ENCODE data around the gene RAB30. TPM values are rescaled to one million over a fixed set of nuclear protein-coding genes. Genes with fewer than 3 reads are reported as not detected.
"Not testable (repeated sequence)": the region's sequence is repeated elsewhere in the genome, so short reads cannot be mapped to it uniquely, and the experiment has no call there.

Gene RAB30
- total RNA-seq, 1 donor from 2014 or later, result 6.9 TPM

DNA sequence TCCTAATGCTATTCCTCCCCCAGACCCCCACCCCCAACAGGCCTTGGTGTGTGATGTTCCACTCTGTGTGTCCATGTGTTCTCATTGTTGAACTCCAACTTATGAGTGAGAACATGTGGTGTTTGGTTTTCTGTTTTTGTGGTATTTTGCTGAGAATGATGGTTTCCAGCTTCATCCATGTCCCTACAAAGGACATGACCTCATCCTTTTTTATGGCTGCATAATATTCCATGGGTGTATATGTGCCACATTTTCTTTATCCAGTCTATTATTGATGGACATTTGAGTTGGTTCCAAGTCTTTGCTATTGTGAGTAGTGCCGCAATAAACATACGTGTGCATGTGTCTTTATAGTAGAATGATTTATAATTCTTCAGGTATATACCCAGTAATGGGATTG is 121.2 kb downstream of the RAB30 start:
- not testable (repeated sequence) for DNase-seq (ENCODE audit: low read depth in 2 of 2)

DNA sequence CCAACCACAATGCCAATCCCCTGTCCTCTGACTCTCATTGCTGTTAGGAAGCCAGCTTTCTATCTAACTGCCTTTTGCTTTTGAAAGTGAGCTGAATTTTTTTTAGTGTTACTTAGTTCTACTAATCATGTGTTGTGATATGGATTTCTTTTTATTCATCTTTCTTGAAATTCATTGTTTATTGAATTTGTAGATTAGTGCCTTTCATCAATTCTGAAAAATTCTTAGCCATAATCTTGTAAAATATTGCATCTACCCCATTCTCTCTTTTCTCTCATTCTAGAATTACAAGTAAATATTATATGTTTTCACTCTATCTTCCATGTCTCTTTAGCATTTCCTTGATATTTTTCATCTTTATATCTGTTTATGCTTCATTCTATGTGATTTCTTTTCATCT is 122.3 kb downstream of the RAB30 start:
- DNase-seq (ENCODE audit: low read depth in 2 of 2), result no peak

DNA sequence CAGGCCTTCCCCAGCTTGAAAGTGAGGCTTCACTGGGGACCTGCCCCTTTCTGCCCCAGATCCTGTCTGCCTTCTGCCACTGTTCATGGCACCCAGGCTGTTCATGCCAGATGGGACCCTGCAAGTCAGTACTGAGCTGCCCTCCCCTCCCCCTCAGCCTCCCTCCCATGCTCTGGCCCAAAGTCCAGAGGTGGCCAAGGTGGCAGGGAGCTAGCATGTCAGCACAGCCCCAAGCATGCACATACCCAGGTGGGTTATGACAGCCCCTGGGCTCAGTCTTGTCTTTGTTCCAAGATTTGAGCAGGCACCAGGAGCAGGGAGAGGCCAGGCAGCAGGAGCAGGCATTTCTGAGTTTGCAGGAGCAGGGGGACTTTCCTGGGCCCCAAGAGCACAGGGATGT is 126.0 kb downstream of the RAB30 start:
- DNase-seq (ENCODE audit: low read depth in 2 of 2), result no peak

DNA sequence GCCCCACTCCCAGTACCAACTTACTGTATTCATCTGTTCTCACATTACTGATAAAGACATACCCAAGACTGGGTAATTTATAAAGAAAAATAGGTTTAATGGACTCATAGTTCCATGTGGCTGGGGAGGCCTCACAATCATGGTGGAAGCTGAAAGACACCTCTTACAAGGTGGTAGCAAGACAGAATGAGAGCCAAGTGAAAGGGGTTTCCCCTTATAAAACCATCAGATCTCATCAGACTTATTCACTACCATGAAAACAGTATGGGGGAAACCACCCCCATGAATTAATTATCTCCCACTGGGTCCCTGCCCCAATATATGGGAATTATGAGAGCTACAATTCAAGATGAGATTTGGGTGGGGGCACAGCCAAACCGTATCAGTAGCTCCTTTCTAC is 126.7 kb downstream of the RAB30 start:
- not testable (repeated sequence) for DNase-seq (ENCODE audit: low read depth in 2 of 2)

DNA sequence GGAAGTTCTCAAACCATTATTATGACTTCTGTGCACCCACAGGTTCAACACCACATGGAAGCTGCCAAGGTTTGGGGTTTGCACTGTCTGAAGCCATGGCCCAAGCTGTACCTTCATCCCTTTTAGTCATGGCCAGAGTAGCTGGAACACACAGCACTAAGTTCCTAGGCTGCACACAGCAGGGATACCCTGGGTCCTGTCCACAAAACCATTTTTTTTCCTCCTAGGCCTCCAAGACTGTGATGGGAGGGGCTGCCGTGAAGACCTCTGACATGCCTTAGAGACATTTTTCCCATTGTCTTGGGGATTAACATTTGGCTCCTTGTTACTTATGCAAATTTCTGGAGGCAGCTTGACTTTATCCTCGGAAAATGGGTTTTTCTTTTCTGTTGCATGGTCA is 127.5 kb downstream of the RAB30 start:
- DNase-seq (ENCODE audit: low read depth in 2 of 2), result no peak

DNA sequence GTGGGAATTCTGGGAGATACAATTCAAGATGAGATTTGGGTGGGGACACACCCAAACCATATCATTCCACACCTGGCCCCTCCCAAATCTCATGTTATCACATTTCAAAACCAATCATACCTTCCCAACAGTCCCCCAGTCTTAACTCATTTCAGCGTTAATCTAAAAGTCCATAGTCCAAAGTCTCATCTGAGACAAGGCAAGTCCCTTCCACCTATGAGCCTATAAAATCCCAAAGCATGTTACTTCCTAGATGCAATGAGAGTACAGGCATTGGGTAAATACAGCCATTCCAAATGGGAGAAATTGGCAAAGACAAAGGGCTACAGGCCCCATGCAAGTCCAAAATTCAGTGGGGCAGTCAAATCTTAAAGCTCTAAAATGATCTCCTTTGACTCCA is 128.3 kb downstream of the RAB30 start:
- DNase-seq (ENCODE audit: low read depth in 2 of 2), result not testable (repeated sequence)

DNA sequence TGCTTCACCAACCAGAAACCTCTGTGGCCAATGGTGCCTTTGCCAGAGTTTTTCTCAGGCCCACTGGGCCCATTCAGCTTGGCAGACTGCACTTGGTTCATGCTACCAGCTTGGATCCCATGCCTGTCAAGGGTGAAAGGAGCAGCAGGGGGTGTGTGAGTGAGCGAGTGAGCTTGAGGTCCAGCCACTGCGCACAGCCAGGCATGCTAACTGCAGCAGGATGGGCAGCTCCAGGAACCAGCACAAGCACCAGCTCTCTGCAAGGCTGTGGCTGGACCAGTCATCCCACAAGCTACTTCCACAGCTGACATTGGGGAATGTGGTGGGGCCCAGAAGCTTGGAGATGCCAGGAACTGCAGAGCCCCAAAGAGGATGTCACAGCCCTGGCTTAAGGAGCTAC is 129.3 kb downstream of the RAB30 start:
- DNase-seq (ENCODE audit: low read depth in 2 of 2), result no peak

DNA sequence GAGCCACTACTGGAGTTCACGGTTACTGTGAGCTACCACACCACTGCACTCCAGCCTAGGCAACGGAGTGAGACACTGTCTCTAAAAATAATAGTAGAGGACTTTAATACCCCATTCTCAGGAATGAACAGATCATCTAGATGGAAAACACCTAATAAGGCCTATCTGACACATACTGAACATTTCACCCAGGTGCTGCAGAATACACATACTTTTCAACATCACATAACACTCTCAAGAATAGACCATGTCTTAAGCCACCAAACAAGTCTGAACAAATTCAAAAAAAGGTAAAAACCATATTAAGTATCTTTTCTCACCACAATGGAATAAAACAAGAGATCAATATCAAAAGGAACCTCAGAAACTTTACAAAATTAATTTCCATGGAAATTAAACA is 132.2 kb downstream of the RAB30 start:
- no peak for DNase-seq (ENCODE audit: low read depth in 2 of 2)

DNA sequence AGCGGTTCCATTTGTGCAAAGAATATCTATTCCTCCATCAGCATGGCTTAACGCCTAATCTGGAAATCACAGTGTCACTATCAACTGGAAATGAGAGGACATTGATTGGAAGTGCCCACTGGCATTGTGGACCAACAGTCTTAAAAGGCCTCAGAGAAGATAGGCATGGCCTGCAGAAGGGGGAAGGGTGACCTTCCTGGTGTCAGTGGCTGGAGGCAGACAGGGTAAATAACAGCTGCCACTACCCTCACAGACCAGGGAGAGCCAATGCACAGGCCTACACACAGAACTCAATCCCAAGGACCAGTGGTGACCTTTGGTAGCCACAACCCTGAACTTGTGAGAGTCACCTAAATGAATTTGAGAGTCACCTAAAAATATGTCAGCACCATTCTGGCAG is 134.1 kb downstream of the RAB30 start:
- no peak for DNase-seq (ENCODE audit: low read depth in 2 of 2)

DNA sequence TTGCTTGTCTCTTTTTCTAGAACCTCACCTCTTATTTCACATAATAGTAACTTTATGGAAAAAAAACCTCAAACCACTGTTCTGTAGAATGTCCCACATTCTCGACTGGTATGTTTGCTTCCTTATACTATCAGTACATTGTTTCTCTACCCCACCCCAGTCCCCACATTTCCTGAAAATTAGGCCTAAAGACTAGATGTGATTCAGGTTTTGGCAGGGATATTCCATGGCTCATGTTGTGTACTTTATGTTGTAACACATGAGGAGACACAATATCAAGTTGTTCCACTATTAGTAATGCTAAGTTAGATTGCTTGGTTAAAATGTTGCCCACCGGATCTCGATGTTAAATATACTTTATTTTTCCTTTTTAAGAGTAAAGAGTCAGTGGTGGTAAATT is 135.4 kb downstream of the RAB30 start:
- DNase-seq (ENCODE audit: low read depth in 2 of 2), result peak; percentile 24 to 46

DNA sequence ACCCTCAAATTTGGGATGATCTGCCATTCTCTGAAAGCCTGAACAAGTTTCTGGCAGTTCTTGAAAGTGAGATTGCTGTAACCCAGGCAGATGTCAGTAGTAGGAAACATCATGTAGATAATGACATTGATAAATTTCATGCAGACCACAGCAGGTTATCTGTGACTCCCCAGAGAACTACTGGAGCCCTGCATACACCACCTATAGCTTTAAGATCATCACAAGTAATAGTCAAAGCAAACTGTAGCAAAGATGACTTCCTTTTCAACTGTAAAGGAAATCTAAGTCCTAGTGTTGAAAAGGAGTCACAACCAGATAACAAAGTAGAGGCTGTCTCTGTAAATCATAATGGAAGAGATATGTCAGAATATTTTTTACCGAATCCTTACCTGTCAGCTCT is 139.1 kb downstream of the RAB30 start:
- no peak for DNase-seq (ENCODE audit: low read depth in 2 of 2)

DNA sequence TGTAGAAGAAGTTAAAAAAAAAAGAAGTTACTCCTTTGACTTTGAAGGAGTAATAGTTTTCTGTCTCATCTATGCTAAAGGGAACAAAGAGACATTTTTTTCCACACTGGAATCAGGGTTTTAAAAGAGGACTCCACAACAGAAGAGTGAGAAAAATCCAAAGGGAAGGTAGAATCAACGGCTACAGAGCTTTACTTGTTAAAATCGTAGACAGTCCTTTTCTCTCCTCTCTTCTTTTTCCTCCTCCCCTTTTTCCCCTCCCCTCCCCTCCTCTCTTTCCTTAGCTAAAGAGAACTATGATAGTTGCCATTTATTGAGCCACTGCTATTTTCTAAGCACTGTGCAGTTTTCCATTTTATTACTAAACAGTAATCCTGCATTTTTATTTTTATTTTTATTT is 141.0 kb downstream of the RAB30 start:
- no peak for DNase-seq (ENCODE audit: low read depth in 2 of 2)

DNA sequence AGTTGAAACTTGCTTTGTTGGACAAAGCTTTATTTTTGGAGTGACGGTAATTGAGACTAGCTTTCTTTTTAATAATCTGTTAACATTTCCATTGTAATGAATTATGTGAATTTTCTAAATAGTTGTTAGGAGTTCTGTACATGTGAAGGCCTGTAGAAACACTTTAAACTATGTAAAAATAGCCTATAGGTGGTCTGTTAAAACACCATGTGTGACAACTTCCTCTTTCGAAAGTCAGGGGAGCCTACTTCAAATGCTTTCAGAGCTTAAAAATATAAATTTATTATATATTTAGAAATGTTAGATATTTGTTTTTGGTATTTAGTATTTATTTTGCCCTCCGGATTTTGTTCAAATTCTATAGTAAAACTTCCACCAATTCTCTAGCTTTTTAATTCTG is 141.5 kb downstream of the RAB30 start:
- no peak for DNase-seq (ENCODE audit: low read depth in 2 of 2)

DNA sequence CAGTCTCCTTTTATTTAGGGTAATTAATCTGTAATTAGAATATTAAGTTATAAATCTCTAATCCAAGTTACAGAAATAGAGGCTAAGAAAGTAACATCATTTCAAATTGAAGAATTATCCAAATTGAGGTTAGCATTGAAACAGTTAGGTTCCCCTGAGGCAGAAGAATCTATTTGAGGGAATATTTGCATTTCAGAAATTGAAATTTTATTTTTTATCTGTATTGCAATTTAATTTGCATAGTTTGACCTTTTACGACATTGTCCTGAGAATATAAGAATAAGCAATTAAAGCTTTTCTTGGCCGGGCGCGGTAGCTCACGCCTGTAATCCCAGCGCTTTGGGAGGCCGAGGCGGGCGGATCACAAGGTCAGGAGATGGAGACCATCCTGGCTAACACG is 142.6 kb downstream of the RAB30 start:
- DNase-seq (ENCODE audit: low read depth in 2 of 2), result no peak

DNA sequence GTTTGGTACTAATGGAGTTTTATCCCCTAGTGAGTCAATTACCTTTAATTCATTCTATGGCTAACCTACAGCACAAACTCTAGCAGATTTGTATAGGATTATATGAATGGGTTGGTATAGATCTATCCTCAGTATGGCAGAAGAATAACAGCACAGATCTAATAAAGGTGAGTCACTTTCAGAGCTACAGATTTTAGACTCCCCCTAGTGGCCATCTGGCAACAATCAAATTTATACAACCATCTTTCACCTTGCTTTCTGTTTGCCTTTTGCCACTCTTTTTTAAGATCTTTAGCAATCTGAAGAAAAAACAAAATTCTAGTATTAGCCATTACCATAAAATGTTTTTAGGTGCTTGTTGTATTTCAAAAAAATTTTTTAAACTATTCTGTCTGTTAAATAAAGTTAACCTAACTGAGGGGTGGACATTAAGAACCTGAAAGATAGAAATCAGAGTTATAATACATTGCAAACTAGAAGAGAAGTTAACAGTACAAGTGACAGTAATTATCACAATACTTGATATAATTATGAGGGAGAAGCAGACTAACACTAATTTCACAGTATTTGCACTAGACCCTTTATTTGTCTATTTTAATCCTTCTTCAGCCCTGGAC is 144.3 kb downstream of the RAB30 start:
- DNase-seq (ENCODE audit: low read depth in 2 of 2), result peak; percentile 70 to 76

DNA sequence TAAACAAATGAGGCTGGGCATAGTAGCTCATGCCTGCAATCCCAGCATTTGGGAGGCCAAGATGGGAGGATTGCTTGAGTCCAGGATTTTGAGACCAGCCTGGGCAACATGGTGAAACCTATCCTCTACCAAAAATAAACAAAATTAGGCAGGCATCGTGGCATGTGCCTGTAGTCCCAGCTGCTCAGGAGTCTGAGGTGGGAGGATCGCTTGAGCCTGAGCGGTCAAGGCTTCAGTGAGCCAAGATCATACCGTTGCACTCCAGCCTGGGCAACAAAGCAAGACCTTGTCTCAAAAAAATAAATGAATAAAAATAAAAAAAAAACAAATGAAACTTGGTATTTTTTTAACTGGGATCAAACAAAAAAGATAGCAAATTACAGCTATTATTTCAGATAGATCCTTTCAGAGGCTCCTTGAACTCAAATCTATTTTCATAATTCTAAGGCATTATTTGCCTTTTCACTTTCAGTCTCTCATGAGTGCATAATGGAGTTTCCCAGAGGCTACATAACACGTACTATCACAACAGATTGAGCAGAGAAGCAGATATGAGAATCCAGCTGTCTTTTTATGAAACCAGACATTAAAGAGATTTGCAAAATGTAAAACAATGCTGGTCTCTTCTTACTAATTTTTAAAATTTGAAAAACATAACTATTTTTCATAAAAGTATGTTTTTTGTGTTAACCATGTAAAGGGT is 147.0 kb downstream of the RAB30 start:
- no peak for DNase-seq (ENCODE audit: low read depth in 2 of 2)

Other genes starting within 250 kb of the RAB30 start
- 88.7 and 128 TPM in 2 replicates for gene PRCP, start 171.5 kb downstream of the RAB30 start, total RNA-seq
- 1.8 and 3.5 TPM in 2 replicates for gene DDIAS, start 170.2 kb downstream of the RAB30 start, total RNA-seq
- 18.7 and 24.2 TPM in 2 replicates for gene PCF11, start 85.2 kb upstream of the RAB30 start, total RNA-seq
- 1.5 and 3.0 TPM in 2 replicates for gene ANKRD42, start 121.8 kb upstream of the RAB30 start, total RNA-seq
- gene CCDC90B, start 214.5 kb upstream of the RAB30 start, total RNA-seq, result 51.9 and 58.5 TPM in 2 replicates

Data from lung microvascular endothelial cell (primary cell).